ENCODE measurements around the gene IHH.

Gene IHH

GRCh38 chr2:219060821-219061791 lies at the start of gene IHH:
Gene IHH (minus strand): TSS chr2:219060921. CDS start chr2:219060467, 454 bp downstream.
- DNase-seq (ENCODE audit: low read depth in 2 of 2): no peak

- DNase-seq (ENCODE audit: low read depth in 2 of 2): peak in 1 of 2 donors; percentile 14
Measured at GRCh38 chr2:219109471-219109870, 48.8 kb upstream of the IHH start.

- DNase-seq (ENCODE audit: low read depth in 2 of 2): no peak
Measured at GRCh38 chr2:219107758-219108157, 47.0 kb upstream of the IHH start.

- no peak for DNase-seq (ENCODE audit: low read depth in 2 of 2)
Measured at GRCh38 chr2:219106251-219106650, 45.5 kb upstream of the IHH start.

- no peak for DNase-seq (ENCODE audit: low read depth in 2 of 2)
Measured at GRCh38 chr2:219104107-219105035, 43.6 kb upstream of the IHH start.

- no peak for DNase-seq (ENCODE audit: low read depth in 2 of 2)
Measured at GRCh38 chr2:219099329-219099728, 38.6 kb upstream of the IHH start.

- no peak for DNase-seq (ENCODE audit: low read depth in 2 of 2)
Measured at GRCh38 chr2:219095406-219095935, 34.8 kb upstream of the IHH start.

GRCh38 chr2:219094171-219094570 lies 33.5 kb upstream of the IHH start:
- no peak for DNase-seq (ENCODE audit: low read depth in 2 of 2)

- DNase-seq (ENCODE audit: low read depth in 2 of 2): no peak
Measured at GRCh38 chr2:219090436-219091299, 29.9 kb upstream of the IHH start.

GRCh38 chr2:219089330-219089729 lies 28.6 kb upstream of the IHH start:
- DNase-seq (ENCODE audit: low read depth in 2 of 2): no peak

- DNase-seq (ENCODE audit: low read depth in 2 of 2): no peak
Measured at GRCh38 chr2:219087848-219088247, 27.1 kb upstream of the IHH start.

- no peak for DNase-seq (ENCODE audit: low read depth in 2 of 2)
Measured at GRCh38 chr2:219087361-219087760, 26.6 kb upstream of the IHH start.

GRCh38 chr2:219086196-219086595 lies 25.5 kb upstream of the IHH start:
- DNase-seq (ENCODE audit: low read depth in 2 of 2): no peak

- DNase-seq (ENCODE audit: low read depth in 2 of 2): no peak
Measured at GRCh38 chr2:219084791-219085190, 24.1 kb upstream of the IHH start.

- DNase-seq (ENCODE audit: low read depth in 2 of 2): no peak
Measured at GRCh38 chr2:219082332-219082958, 21.7 kb upstream of the IHH start.

GRCh38 chr2:219081701-219082331 lies 21.1 kb upstream of the IHH start:
- DNase-seq (ENCODE audit: low read depth in 2 of 2): no peak

GRCh38 chr2:219081096-219081495 lies 20.4 kb upstream of the IHH start:
- no peak for DNase-seq (ENCODE audit: low read depth in 2 of 2)

- no peak for DNase-seq (ENCODE audit: low read depth in 2 of 2)
Measured at GRCh38 chr2:219079417-219079816, 18.7 kb upstream of the IHH start.

GRCh38 chr2:219078951-219079350 lies 18.2 kb upstream of the IHH start:
- no peak for DNase-seq (ENCODE audit: low read depth in 2 of 2)

GRCh38 chr2:219078126-219078525 lies 17.4 kb upstream of the IHH start:
- DNase-seq (ENCODE audit: low read depth in 2 of 2): no peak
